IPS DF 19.7 (cell line): ENCODE results near the gene EHHADH.

Experiments used
- DNase-seq: peaks from one replicate; pipeline ENCODE4 v3.0.0-alpha.2; 2013; ENCODE audit warnings: low read depth, low spot score

The EHHADH gene

GRCh38 chr3:185149591-185149990, 104.3 kb downstream of the EHHADH start:
- no peak for DNase-seq

- DNase-seq: no peak
Observed at GRCh38 chr3:185145511-185145910, 108.3 kb downstream of the EHHADH start.

- no peak for DNase-seq
Observed at GRCh38 chr3:185144784-185145183, 109.1 kb downstream of the EHHADH start.
